ENCODE data around the gene IVL.

Gene IVL

GRCh38 chr1:152886758-152887409 is 21.5 kb upstream of the IVL start:
- no peak for DNase-seq (ENCODE audit: low read depth in 2 of 2)

DNA sequence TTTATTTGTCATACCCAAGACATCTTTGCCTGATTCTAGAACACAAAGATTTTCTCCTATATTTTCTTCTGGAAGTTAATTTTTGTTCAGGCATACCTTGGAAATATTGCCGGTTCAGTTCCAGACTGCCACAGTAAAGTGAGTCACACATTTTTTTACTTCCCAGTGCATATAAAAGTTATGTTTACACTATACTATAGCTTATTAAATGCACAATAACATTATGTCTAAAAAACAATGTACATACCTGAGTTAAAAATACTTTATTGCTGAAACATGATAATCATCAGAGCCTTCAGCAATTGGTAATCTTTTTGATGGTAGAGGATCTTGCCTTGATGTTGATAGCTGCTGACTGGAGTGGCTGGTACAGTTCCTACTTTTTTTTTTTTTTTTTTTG is 20.2 kb upstream of the IVL start:
- no peak for DNase-seq (ENCODE audit: low read depth in 2 of 2)

DNA sequence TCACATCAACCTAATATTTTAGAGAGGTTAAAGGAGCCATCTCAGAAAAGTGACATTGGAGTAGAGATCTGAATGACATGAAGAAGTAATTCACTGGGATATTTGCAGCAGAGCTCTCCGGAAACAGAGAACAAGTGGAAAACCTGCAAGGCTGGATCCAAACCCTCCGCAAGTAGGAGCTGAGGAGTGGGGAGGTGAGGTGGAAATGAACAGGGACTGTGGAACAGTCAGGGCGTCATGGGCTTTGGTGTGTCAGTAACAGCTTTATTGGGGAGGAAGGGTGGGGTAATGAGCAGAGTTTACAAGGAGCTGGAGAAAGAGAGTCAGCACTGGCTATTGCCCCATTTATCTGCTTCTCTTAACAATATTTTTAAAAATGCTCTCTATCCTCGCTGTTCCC is 9.3 kb upstream of the IVL start:
- no peak for DNase-seq (ENCODE audit: low read depth in 2 of 2)

- DNase-seq (ENCODE audit: low read depth in 2 of 2): no peak
Measured at GRCh38 chr1:152899883-152900282, 8.5 kb upstream of the IVL start.

GRCh38 chr1:152901631-152902030 is 6.7 kb upstream of the IVL start:
- DNase-seq (ENCODE audit: low read depth in 2 of 2): no peak

DNA sequence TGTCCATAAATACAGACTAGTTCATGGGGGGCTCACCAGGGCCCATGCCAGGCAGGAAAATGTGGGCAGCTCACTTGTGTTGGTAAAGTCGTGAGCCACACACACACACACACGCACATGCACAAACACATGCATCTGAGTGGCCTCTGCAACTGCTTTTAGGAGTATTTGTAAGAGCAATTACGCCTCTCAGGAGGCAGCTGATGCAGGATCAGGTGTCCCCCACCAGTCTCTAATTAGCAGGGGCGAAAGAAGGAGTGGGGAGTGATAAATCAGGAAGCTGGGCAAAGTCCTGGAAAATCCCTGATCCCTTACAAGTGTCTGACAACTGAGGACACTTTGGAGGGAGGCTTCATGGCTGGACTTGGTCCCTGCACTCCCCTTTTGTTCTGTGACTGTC is 5.7 kb upstream of the IVL start:
- DNase-seq (ENCODE audit: low read depth in 2 of 2): no peak

GRCh38 chr1:152904688-152905440 is 3.5 kb upstream of the IVL start:
- DNase-seq (ENCODE audit: low read depth in 2 of 2): no peak

DNA sequence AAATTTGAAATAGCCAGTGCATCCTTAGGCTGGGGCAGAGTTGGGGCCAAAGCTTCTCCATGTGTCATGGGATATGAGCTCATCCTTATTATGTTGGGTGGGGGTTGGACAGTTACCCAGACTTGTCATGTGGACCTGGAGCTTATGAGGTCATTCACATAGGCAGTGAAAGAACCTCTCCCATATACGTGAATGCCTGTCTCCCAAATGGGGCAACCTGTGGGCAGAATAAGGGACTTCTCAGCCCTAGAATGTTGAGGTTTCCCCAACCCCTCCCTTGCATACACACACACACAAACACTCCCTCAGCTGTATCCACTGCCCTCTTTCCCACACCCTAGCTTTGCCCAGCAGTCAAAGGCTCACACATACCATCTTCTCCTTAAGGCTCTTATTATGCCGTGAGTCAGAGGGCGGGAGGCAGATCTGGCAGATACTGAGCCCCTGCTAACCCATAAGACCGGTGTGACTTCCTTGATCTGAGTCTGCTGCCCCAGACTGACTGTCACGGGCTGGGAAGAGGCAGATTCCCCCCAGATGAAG is 2.3 kb upstream of the IVL start:
- DNase-seq (ENCODE audit: low read depth in 2 of 2): no peak

- DNase-seq (ENCODE audit: low read depth in 2 of 2): no peak
Measured at GRCh38 chr1:152909206-152909605, 860 bp downstream of the IVL start.

- DNase-seq (ENCODE audit: low read depth in 2 of 2): no peak
Measured at GRCh38 chr1:152912471-152912870, 4.1 kb downstream of the IVL start.

DNA sequence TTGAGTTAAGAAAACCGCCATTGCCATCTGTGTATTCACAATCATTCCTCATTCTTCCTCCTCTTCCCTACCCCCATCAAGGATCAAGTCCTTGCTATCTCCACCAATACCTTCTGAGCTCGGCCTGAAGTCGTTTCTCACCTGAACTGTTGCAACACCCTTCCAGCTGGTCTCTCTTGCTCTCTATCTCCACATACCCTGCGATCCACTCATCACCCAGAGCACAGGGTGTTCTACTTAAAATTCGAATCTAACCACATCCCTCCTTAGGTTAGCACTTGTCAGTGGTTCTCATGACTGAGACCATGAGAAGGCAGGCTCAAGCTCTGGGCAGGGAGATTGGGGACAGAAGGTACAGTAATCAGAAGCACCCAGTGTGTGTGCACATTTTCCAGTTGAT is 4.6 kb downstream of the IVL start:
- DNase-seq (ENCODE audit: low read depth in 2 of 2): no peak

DNA sequence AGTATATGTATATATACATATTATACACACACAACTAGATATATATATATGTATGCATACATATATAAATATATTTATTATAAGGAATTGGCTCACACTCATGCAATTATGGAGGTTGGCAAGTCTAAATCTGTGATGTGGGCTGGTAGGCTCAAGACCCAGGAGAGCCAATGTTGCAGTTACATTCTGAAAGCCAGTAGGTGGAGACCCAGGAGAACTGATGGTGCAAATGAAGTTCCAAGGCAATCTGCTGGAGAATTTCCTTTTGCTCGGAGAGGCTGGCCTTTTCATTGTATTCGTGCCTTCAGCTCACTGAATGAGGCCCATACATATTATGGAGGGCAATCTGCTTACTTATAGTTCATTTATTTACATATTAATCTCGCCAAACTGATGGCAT is 9.4 kb downstream of the IVL start:
- no peak for DNase-seq (ENCODE audit: low read depth in 2 of 2)

GRCh38 chr1:152919071-152919470 is 10.7 kb downstream of the IVL start:
- no peak for DNase-seq (ENCODE audit: low read depth in 2 of 2)

GRCh38 chr1:152924191-152924590 is 15.8 kb downstream of the IVL start:
- no peak for DNase-seq (ENCODE audit: low read depth in 2 of 2)

GRCh38 chr1:152926091-152926490 is 17.7 kb downstream of the IVL start:
- no peak for DNase-seq (ENCODE audit: low read depth in 2 of 2)

DNA sequence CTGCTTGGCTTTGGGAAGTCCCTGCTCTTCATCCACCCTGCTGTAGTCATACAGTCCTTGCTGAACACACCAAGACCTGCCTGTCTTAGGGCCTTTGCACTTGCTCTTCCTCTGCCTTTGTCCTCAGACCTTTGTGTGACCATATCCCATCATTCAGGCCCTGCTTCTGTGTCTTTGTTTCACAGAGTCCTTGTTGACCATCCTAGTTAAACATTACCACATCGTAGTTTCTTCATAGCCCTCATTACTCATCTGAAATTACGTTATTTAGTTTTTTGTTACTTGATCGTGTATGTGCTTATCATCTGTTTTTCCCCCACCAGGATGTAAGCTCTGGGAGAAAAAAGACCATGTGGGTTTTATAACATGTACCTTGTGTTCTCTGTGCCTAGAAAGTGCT is 20.3 kb downstream of the IVL start:
- DNase-seq (ENCODE audit: low read depth in 2 of 2): no peak

DNA sequence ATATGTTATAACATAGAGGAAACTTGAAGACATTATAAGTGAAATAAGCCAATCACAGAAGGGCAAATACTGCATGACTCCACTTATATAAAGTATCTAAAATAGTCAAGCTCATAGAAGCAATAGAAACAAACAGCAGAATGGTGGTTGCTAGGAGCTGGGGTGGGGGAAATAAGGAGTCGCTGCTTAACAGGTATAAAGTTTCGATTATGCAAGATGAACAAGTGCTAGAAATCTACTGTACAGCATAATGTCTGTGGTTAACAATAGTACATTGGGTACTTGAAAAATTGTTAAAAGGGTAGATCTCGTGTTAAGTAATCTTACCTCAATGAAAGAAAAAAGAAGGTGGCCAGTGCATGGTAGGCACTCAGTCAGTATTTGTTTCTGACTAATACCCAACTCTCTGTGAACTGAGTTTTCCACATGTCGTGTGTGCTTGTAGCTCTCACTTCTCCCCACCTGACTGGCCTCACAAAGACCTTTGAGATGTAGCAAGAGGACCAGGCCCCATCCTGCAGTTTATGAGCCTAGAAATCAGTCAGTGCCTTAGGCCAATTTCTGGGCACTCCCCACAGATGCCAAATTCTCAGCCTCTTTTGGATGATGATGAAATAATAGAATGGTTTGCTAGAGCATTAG is 23.9 kb downstream of the IVL start:
- no peak for DNase-seq (ENCODE audit: low read depth in 2 of 2)

GRCh38 chr1:152933196-152933595 is 24.9 kb downstream of the IVL start:
- no peak for DNase-seq (ENCODE audit: low read depth in 2 of 2)

DNA sequence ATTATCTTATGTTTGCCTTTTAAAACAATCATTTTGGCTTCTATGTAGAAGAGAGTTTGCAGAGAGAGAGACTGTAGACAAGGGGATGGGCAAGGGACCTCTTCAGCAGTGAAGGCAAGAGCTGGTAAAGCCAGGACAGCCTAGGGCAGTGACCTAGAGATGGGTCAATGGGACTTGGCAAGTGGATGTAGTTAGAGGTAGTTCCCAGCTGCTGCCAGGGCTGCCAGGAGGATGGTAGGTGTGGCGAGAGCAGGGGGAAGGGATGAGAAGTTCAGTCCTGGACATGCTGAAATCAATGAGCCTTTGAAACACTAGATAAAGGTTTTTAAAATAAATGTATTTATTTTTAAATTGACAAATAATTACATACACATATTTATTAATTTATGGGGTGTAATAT is 32.3 kb downstream of the IVL start:
- no peak for DNase-seq (ENCODE audit: low read depth in 2 of 2)

- no peak for DNase-seq (ENCODE audit: low read depth in 2 of 2)
Measured at GRCh38 chr1:152941037-152941711, 32.8 kb downstream of the IVL start.

- DNase-seq (ENCODE audit: low read depth in 2 of 2): no peak
Measured at GRCh38 chr1:152942161-152942560, 33.8 kb downstream of the IVL start.

GRCh38 chr1:152946248-152946647 is 37.9 kb downstream of the IVL start:
- no peak for DNase-seq (ENCODE audit: low read depth in 2 of 2)

All from stimulated activated CD4-positive, alpha-beta T cell treated with anti-CD3 and anti-CD28 coated beads, Interleukin-1b, Interleukin-23, amount 100 ng/mL, for 1 hour (primary cell).